HG03354 (cell line): Measurements from ENCODE around the gene APBB2.
"Not testable (repeated sequence)": the region's sequence is repeated elsewhere in the genome, so short reads cannot be mapped to it uniquely, and the experiment has no call there.

Source experiments
- ATAC-seq: cut with Tn5 transposase; IDR thresholded peaks from one replicate; pipeline ENCODE4 v1.9.1; 2021; ENCODE audit warnings: mild to moderate bottlenecking; ENCODE audit not compliant: unreplicated experiment, poor library complexity, severe bottlenecking

APBB2 gene

DNA sequence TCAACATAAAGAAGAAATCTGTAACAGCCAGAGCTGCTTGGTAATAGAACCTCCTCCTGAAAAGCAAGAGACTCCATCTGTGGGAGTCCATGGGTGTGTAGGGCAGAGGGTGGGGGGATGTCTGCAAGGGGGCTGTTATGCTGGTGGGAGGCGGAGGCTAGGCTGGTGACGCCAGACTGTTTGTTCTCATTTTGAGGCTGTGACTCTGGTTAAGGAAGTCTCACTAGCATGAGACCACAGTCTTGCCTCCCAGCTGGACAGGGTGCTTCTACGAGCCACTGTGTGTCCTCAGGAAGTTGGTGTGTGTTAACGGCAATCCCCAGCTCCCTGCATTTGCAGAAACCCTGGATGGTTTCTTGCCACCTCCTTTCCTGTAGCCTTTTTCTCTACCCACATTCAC, 384.8 kb downstream of the APBB2 start:
- ATAC-seq = no peak

DNA sequence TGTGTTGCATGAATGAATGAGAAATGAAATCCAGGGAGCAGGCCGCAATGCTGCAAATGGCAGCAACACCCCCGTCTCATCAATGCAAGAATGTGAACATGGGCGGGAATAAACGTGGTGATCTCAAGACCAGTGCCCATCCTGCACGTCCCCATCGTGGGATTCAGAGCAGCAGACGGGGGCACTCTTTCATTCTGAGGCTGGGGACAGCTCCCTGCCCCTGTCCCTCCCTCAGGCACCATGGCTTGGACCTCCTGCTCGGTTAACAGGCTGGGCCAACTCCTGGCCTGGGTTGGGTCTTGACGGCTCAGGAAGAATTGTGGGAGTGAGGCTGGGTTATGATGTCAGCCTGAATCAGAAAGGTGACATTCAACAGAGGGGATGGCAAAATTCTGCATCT, 385.7 kb downstream of the APBB2 start:
- no peak for ATAC-seq

DNA sequence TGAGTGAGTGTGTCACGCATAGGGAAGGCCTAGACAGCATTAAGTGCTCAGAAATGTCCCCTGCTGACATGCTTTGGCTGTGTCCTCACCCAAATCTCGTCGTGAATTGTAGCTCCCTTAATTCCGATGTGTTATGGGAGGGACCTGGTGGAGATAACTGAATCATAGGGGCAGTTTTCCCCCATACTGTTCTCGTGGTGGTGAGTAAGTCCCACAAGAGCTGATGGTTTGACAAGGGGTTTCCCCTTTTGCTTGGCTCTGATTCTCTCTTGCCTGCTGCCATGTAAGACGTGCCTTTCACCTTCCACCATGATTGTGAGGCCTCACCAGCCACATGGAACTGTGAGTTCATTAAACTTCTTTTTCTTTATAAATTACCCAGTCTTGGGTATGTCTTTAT, 386.6 kb downstream of the APBB2 start:
- no peak for ATAC-seq

DNA sequence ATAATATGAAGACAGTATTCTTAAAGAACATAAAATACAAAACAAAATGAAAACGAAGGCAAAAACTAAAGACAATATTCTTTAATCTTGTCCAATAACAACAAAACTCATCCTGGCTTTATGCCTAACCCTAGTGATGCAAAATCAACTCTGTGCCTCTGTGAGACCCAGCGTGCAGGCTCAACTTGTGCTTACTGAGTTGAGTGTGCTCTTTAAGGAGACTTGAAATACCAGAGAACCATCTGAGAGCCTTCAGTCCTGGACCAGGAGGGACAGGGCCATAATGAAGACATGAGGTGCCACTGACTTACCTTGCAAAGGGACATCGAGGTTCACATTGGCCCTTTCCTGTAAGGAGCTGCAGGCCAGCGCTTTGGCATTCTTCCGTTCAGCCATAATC, 387.5 kb downstream of the APBB2 start:
- no peak for ATAC-seq

DNA sequence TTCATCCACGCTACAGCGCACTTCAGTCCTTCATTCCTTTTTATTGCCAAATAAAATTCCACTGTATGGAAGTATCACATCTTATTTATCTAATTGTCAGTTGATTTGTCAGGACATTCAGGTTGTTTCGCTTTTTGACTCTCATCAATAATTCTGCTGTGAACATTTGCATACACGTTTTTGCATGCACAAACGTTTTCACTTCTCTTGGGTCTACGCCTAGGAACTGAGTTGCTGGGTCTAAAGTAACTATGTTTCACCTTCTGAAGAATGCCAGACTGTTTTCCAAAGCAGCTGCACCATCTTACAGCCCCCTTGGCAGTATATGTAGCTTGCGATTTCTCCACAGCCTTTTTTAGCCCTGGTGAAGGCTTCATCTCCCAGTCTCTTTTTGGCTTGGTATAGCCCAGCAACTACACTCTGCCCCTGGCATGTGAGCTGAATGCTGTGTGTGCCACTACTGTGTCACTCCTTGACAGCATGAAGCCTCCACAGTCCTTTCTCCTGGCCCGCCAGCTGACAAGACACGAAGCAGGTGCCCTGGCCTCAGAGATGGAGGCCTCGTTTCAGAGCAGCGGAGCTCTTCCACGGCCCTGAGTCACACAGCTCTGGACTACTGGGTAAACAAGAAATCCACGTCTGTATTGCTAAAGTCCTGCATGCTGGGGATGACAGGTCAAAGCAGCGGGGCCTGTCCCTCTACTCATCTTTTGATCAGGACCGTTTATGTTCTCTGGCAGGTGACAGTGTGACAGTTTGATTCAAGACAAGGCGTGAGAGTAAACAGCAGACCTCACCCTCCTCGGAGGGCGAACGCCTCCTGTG, 389.1 kb downstream of the APBB2 start:
- ATAC-seq = no peak

DNA sequence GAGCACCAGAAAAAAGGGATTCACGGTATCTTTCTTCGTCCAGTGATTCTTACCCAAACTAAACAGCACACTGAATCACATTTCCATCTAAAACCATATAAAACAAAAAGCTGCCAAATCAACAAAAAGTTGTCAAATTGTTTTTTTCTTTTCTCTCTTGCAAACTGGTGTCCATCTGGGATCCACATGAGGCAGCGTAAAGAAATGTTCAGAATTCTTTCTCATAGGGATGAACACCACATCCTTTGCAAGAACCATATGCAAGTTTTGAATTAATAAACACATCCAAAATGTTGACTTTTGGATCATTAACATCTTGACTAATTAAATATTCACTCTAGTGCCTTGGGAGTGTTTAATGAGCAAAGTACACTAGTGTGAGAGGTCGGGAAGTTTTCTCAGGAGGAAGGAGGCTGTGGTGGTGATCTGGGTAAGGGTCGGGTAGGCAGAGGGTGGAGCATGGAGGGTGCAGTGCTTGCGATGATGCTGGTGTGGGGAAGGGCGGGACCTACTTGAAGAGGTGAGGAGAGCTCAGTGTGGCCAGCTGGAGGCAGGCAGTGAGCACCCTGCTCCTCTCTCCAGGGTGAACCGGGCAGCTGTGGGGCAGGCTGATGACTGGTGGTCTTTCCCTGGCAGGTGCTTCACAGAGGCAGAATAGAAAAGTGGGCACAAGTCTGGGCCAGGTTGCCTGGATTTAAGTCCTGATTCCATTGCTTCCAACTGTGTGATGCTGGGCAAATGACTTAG, 391.7 kb downstream of the APBB2 start:
- no peak for ATAC-seq

DNA sequence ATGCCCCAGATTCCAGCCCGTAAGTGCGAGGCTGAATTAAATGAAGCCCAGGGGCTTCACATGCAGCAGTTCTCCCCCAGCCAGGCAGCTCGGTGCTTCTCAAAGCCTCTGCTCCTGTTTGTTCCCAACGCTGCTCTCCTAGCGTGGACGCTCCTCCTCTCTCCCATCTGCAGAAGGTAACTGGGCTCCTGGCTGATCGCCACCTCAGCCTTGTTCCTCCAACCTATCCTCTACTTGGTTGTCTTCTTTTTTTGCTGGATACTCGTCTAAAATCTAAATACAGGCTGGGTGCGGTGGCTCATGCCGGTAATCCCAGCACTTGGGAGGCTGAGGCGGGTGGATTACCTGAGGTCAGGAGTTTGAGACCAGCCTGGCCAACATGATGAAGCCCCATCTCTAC, 394.2 kb downstream of the APBB2 start:
- ATAC-seq = no peak

DNA sequence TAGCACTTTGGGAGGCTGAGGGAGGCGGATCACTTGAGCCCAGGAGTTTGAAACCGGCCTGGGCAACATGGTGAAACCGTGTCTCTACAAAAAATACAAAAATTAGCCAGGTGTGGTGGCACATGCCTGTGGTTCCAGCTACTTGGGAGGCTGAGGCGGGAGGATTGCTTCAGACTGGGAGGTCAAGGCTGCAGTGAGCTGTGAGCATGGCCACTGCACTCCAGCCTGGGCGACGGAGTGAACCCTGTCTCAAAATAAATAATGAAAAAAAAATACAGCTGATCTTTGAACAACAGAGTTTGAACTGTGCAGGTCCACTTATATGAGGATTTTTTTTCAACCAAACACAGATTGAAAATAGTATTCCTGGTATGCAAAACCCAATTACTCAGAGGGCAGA, 397.2 kb downstream of the APBB2 start:
- ATAC-seq = not testable (repeated sequence)

DNA sequence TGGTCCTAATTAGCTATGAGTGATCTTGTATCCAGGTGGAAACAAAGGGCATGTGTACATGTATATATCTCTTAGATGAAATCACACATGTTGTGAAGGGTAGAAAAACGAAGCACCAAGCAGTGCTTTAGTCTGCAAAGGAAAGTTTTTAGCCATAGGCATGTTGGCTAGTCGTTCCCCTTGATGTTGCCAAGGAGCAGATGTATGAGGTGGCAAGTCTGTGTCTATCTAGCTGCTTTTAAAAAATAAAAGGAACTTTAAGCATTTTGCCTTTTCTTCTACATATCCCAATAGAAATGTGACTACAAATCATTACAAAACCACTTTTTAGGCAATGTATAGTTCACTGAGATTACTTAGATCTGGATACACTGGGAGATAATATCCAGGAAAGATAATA, 401.5 kb downstream of the APBB2 start:
- ATAC-seq = no peak

DNA sequence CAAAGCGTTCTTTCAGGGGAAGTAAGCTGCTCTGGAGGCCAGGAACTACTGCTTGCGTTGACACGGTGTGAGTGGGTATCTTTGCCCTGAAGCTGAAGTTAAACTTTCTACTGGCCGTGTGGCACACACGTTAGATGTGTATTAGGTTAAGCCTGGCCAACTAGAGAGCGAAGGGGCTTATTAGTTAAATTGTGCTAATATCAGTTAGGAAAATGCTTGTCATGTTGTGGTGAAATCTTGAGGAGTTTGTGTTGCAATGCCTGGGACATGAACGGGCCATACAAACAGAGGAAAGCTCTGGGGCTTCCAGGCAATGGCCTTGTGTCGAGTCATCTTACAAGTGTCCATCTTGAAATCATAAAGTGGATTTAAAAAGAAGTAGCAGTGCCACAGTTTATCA, 402.0 kb downstream of the APBB2 start:
- no peak for ATAC-seq

DNA sequence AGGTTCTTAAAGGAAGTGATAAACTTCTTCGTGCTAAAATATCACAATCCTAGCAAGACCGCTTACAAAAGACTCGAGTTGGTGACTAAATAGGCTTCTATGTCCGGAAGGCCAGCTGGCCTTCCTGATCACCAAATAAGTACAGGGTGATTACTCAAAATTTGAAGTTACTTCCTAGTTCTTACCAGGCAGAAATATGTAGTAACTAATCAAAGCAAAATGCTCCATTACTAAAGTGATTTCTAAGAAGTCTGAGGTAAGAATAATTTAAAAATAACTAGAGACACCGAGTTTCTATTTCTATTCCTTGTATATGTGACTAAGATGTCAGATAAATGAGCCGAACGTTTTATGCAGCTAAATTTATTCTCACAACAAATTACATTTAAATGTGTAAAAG, 402.4 kb downstream of the APBB2 start:
- ATAC-seq = no peak

DNA sequence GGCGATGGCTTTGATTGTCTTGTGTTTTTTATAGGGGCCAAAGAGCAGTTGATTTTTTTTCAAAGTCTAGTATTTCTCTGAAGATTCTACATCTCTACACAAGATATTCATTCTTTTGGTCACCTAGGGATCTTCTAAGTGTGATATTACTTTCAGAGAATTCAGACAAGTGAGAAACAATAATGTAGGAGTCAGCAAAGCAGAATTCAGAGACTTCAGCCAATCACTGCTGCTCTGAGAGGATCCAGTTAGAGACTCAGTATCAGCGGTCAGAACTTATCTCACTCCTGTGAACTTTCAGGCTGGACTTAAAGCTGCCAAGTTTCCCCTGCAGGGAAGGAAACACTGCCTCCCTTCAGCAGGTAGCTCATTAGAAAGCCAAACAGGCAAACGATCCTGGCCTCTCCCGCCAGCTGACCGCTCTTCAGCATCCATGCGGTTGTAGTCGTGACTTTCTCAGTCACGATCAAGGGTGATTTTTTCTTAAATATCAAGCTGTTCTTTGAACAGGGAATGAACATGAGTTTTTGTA, 405.4 kb downstream of the APBB2 start:
- no peak for ATAC-seq

DNA sequence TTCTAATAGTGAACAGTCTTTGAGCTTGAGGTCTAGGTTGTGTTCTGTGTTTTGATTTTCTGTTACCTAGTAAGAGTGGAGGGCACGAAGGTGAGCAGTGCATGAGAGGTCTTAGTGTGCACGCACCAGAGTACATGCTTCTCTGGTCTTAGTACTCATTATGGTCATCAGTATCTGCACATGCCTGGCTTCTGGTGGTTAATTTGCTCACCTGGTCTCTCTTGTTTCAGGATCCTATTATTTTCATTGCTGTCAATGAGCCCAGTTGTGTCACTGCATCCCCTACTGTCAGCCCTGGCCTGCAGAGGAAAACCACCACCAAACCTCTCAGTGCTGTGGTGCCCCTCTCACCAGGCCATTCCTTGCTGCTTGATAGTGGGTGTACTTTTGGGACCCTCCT, 409.7 kb downstream of the APBB2 start:
- ATAC-seq = no peak

DNA sequence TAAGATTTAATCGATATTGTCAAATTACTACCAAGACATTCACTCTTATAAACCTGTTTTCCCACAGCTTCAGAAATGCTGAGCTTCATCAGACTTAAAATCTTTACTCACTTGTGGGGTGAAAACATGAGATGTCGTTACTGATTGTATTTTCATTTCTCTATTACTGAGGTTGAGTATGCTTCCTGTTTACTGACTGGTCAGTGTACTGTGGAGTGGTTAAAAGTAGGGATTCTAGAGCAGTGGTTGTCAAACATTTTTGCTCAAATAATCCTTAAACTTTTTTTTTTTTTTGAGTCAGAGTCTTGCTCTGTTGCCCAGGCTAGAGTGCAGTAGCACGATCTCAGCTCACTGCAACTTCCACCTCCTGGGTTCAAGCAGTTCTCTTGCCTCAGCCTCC, 414.3 kb downstream of the APBB2 start:
- ATAC-seq = peak; percentile 80

DNA sequence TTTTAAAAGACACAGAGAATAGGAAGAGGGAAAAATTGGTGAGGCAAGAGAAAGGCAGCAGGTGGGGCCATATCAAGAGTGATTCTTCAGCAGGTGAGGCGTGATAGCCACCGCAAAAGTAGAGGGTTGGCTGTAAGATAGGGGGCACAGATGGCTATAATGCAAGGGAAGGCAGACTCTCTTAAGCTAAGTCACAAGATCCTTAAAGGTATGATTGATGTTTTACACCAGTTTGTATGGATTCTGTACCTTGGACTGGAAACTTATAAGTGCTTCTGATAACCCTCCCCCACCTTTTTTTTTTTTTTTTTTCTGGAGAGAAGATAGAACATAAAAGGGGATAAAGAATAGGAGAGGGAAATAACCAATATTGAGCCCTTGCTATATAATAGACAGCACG, 424.6 kb downstream of the APBB2 start:
- no peak for ATAC-seq

DNA sequence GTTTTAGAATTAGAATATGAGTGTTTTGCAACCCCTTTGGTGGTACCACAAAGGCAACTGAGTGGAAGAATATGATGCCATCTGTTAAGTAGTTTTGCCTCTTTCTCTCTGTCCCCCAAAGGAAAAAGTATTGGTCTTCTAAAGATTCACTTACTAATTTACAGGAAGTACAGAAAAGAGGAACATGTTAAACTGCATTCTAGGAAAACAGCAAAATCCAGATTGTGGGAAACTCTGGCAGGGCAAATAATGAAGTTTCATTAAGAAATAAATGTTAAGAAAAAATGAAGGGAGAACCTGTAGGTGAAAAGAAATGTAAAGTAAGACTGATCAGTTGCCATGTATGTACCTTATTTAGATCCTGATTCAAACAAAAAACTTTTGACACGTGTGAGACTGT, 425.3 kb downstream of the APBB2 start:
- no peak for ATAC-seq

DNA sequence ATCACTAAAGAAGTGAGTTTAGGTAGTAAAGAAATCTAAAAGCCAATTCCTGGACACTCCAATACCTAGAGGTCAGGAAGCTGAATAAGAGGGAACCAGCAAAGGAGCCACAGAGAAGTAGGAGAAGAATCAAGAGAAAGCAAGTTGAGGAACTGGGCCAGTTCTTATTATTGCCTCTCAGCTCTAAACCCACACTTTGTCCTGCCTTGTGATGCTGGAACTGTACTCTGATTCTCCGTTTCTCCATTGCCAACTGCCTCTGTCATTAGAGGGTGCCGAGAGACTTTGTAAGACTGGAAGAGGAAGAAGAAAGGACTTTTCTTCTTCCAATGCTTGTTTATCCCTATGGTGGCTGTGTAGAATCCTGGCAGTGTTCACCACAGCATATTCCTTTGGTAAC, 426.0 kb downstream of the APBB2 start:
- no peak for ATAC-seq

DNA sequence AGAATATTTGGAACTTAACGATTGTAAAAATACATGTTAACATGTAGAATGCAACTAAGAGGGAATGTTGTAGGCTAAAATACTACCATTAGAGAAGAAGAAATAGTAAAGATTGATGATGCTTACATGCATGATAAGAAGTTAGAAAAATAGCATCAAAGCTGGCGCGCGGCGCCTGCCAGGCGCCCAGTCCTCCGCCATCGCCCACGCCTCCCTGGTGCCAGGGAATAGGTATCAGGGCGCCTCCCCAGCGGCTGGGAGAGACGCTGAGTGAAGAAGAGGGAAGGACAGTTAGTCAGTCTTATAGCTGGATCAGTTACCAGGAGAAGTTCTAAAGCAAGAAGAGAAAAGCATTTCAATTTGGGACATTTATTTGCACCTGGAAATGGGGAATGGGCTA, 428.6 kb downstream of the APBB2 start:
- ATAC-seq = no peak

DNA sequence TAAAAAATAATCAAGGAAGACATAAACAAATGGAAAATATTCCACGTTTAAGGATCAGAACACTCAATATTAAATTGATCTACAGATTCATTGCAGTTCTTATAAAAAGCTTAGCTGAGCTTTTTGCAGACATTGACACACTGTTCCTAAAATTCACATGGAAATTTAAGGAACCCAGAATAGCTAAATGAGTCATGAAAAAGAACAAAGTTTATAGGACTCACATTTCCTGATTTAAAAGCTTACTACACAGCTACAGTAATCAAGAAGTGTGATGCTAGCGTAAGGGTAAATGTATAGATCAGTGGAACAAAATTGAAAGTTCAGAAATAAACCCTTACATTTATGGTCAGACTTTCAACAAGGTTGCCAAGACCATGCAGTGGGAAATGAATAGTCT, 431.5 kb downstream of the APBB2 start:
- no peak for ATAC-seq

DNA sequence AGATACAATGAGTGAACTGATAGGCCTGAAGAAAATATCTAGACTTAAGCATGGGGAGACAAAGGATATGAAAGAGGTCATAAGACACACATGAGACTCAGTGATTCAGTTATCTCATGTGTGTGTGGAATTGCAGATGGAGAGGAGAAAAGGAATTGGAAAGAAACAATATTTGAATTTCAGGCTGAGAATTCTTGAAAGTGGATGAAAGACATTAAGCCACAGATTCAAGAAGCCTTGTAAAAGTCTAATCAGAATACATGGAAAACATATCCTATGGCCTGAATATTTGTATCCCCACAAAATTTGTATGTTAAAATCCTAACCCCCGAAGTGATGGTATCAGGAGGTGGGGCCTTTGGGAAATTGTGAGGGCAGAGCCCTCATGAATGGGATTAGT, 436.3 kb downstream of the APBB2 start:
- no peak for ATAC-seq

DNA sequence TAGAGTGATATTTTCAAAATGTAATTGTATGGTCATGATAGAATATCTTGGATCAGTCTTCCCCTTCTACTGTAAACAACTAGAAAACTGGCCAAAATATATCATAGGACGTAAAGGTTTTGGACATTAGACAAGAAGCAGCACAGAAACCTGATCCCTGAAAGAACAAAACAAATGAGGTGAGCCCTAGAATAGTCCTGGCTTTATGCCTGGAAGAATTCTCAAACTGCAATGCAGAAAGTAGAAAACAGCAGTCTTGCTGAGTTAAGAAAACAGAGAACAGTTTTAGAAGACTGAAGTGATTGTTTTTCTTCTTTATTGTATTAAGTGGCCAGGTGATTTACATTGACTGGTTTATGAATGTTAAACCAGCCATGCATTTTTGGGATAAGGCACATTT, 445.1 kb downstream of the APBB2 start:
- no peak for ATAC-seq
